Endothelial cell of umbilical vein (primary cell): ENCODE data around the gene USP30. TPM values are rescaled to one million over a fixed set of nuclear protein-coding genes. Genes with fewer than 3 reads are reported as not detected.
A peak's percentile ranks its signal among the peaks of the same experiment; 100 is the strongest.

Experiments
- BruUV-seq: library from RNA; stranded (reverse); fragments of 400-500 nt; replicated peaks from 2 replicates; lab custom pipeline; 2021; lab: Mats Ljungman, UMichigan
- CTCF ChIA-PET: fragments of 300-600, 350-600 bp; sonication (Branson Sonifier 250); formaldehyde crosslinking; loops from one replicate; lab custom pipeline; 2021; ENCODE audit warnings: antibody characterized with exemption, inconsistent platforms; lab: Charles Lee
- POLR2A ChIA-PET: fragments of 300-600, 350-600 bp; sonication (Branson Sonifier 250); formaldehyde crosslinking; loops from one replicate; lab custom pipeline; 2021; ENCODE audit warnings: antibody characterized with exemption, inconsistent platforms; lab: Charles Lee
- DNase-seq: peaks from one replicate; pipeline ENCODE4 v3.0.0-alpha.2; 2011; ENCODE audit warnings: low read depth, low spot score
- FAIRE-seq: peaks from 2 replicates; lab custom pipeline; 2011; peaks lifted over from hg19 to GRCh38; lab: Jason Lieb, UNC
- H2AFZ ChIP-seq: 2 replicates; pipeline ENCODE4 v1.6.0; 2012; ENCODE audit warnings: low read depth, low read length, control low read depth, inconsistent platforms
- H3K27ac ChIP-seq: 2 replicates; pipeline ENCODE4 v1.5.1; 2011; ENCODE audit warnings: low read depth, mild to moderate bottlenecking, control low read depth, low read length, moderate library complexity; ENCODE audit not compliant: insufficient read depth
- H3K27me3 ChIP-seq, 2 experiments: 2 replicates each; pipeline versions ENCODE4 v1.6.0 to v1.6.1; 2011; ENCODE audit warnings: low read length in 2 of 2, mixed read lengths in 1 of 2; ENCODE audit not compliant: control insufficient read depth in 2 of 2, insufficient read depth in 2 of 2
- H3K36me3 ChIP-seq, 2 experiments: 2 replicates in 1 of 2; 3 replicates in 1 of 2; pipeline ENCODE4 v1.5.1; 2011; ENCODE audit warnings: low read length in 2 of 2, mild to moderate bottlenecking in 1 of 2, moderate library complexity in 1 of 2; ENCODE audit not compliant: control insufficient read depth in 2 of 2, insufficient read depth in 2 of 2; ENCODE audit errors: extremely low read depth in 1 of 2
- H3K4me1 ChIP-seq: 3 replicates; pipeline ENCODE4 v1.5.1; 2011; ENCODE audit warnings: mild to moderate bottlenecking, low read length; ENCODE audit not compliant: control insufficient read depth, insufficient read depth; ENCODE audit errors: extremely low read depth
- H3K4me2 ChIP-seq: 2 replicates; pipeline ENCODE4 v1.6.1; 2011; ENCODE audit warnings: low read length, control low read depth, mixed read lengths; ENCODE audit not compliant: insufficient read depth
- H3K4me3 ChIP-seq, 3 experiments: fragments of 200-600 bp in 1 of 3; sonication (generic), shearing (Covaris generic) in 1 of 3; replicated peaks in 1 of 3; 2 replicates each; pipeline ENCODE4 v1.5.1; 2011 to 2016; ENCODE audit warnings: control low read depth in 3 of 3, low read length in 3 of 3, mild to moderate bottlenecking in 2 of 3, inconsistent platforms in 1 of 3, low read depth in 1 of 3, moderate library complexity in 1 of 3; ENCODE audit not compliant: insufficient read depth in 1 of 3
- H3K79me2 ChIP-seq: 2 replicates; pipeline ENCODE4 v1.6.0; 2012; ENCODE audit warnings: low read length, inconsistent platforms; ENCODE audit not compliant: control insufficient read depth, insufficient read depth
- H3K9ac ChIP-seq: replicated peaks from 2 replicates; pipeline ENCODE3; 2011; ENCODE audit warnings: low read length, control low read depth; ENCODE audit not compliant: insufficient read depth; ENCODE audit errors: extremely low read depth
- H3K9me1 ChIP-seq: replicated peaks from 3 replicates; pipeline ENCODE4 v1.6.0; 2011; ENCODE audit warnings: mild to moderate bottlenecking, low read length; ENCODE audit not compliant: control insufficient read depth, insufficient read depth; ENCODE audit errors: extremely low read depth
- H3K9me3 ChIP-seq: replicated peaks from 2 replicates; pipeline ENCODE4 v1.5.1; 2012; ENCODE audit warnings: low read length, inconsistent platforms; ENCODE audit not compliant: control insufficient read depth, insufficient read depth
- H4K20me1 ChIP-seq: replicated peaks from 2 replicates; pipeline ENCODE3; 2011; ENCODE audit warnings: mild to moderate bottlenecking, low read length; ENCODE audit not compliant: control insufficient read depth, insufficient read depth; ENCODE audit errors: extremely low read depth
- EZH2 ChIP-seq: IDR thresholded peaks from 2 replicates; pipeline ENCODE4 v1.6.1; 2012; ENCODE audit warnings: borderline replicate concordance, low read depth, mild to moderate bottlenecking, moderate library complexity, low read length, inconsistent platforms; ENCODE audit not compliant: severe bottlenecking
- GATA2 ChIP-seq: IDR thresholded peaks from 2 replicates; pipeline ENCODE4 v1.7.0; 2011; ENCODE audit warnings: low read depth, mild to moderate bottlenecking, moderate library complexity, mixed read lengths, low read length; ENCODE audit not compliant: insufficient read length, insufficient read depth
- MAX ChIP-seq: IDR thresholded peaks from 2 replicates; pipeline ENCODE4 v1.6.1; 2011; ENCODE audit not compliant: insufficient read depth, insufficient read length
- MYC ChIP-seq: IDR thresholded peaks from one replicate; pipeline ENCODE4 v1.6.1; 2011; ENCODE audit warnings: mild to moderate bottlenecking, low read depth, low read length
- POLR2A ChIP-seq: IDR thresholded peaks from 2 replicates; pipeline ENCODE4 v1.6.1; 2012; ENCODE audit warnings: low read depth, mild to moderate bottlenecking, control low read depth, low read length
- dilution Hi-C: fragments of 300-500 bp; cut with MboI; formaldehyde crosslinking; loops from one replicate; pipeline ENCODE4 v1.15.0; 2019; ENCODE audit warnings: low sequenced_read_pairs; ENCODE audit not compliant: extremely low pct_ligation_motif_present
- intact Hi-C: fragments of 100-400 bp; cut with micrococcal nuclease; formaldehyde crosslinking; loops from one replicate; pipeline ENCODE4 v1.10.0; 2022
- polyA plus RNA-seq, 4 experiments: library from polyadenylated mRNA; depleted of rRNA in 3 of 4; stranded (reverse) in 3 of 4; unstranded in 1 of 4; fragments of >200 nt; gene quantifications; 2 replicates each; pipeline versions ENCODE4 v1.2.1 to v1.2.3, GENCODE V29; 2011 to 2012; ENCODE audit warnings: missing spikeins in 1 of 4
- total RNA-seq: library from RNA; stranded (reverse); gene quantifications from 2 replicates; pipeline ENCODE4 v1.2.3, GENCODE V29; 2021
- TF ChIP-seq, protein P1 (sequence below), 2 donors: IDR thresholded peaks; 1 replicate in 1 of 2; 2 replicates in 1 of 2; pipeline ENCODE4 v1.5.1; 2011; ENCODE audit warnings: low read length in 2 of 2, mild to moderate bottlenecking in 2 of 2, moderate library complexity in 2 of 2, control low read depth in 1 of 2, inconsistent platforms in 1 of 2, low read depth in 1 of 2; ENCODE audit not compliant: insufficient read depth in 1 of 2; ENCODE audit errors: extremely low read depth in 1 of 2

Gene USP30
- total and polyA plus RNA-seq, 2 donors (not counting 3 experiments of a cell fraction or from before 2014, with no cell fraction given), result 14.2 to 24.3 TPM

DNA sequence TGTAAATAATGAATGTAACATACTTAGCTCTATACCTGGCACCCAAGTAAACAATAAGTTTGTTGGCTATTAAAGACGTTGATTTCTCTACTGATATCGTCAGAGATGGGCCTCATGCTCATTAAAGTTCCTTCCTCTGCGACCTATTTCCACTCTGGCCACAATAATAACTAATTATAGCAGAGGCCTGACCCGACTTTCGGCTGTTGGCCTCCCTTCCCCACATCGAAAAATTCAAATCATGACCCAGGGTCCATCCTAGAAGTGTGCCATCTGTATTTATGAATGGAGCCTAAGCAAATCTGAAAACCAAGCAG is 321 bp upstream of the USP30 start:
- ChIA-PET POLR2A (no interaction called here), CTCF (interaction anchor here (0.6 to 1.7 kb wide), 5 partner anchors 34 to 60 kb away, joined by 3 to 6 read pairs (median 3); partner anchors contain the start of gene ALKBH2)
- dilution Hi-C loops (no loop called here), intact Hi-C loops (loop anchor here (1.0 kb wide), 2 partner anchors 41 to 491 kb away; partner anchors contain the start of genes ALKBH2 and SART3)
- Histone ChIP-seq H4K20me1 (no peaks in the 10 kb centered on the region), H3K27ac (no peak overlapping the region), H3K4me3 (peak overlapping the region; percentile 72 to 93 (median 88)), H3K9me3 (no peaks in the 10 kb centered on the region), H3K9me1 (no peaks in the 10 kb centered on the region), H3K4me2 (peak overlapping the region; percentile 73), H3K9ac (peak overlapping the region; percentile 7), H2AFZ (peak overlapping the region; percentile 74), H3K79me2 (no peaks in the 10 kb centered on the region), H3K27me3 (no peaks in the 10 kb centered on the region), H3K4me1 (peaks cover 10% of the 10 kb centered on the region), H3K36me3 (peaks cover 0 to 3% of the 10 kb centered on the region in 2 experiments)
- DNase-seq, result no peak
- BruUV-seq, result no TSS peak
- peak; percentile 83 for FAIRE-seq
- TF ChIP-seq, protein P1, sequence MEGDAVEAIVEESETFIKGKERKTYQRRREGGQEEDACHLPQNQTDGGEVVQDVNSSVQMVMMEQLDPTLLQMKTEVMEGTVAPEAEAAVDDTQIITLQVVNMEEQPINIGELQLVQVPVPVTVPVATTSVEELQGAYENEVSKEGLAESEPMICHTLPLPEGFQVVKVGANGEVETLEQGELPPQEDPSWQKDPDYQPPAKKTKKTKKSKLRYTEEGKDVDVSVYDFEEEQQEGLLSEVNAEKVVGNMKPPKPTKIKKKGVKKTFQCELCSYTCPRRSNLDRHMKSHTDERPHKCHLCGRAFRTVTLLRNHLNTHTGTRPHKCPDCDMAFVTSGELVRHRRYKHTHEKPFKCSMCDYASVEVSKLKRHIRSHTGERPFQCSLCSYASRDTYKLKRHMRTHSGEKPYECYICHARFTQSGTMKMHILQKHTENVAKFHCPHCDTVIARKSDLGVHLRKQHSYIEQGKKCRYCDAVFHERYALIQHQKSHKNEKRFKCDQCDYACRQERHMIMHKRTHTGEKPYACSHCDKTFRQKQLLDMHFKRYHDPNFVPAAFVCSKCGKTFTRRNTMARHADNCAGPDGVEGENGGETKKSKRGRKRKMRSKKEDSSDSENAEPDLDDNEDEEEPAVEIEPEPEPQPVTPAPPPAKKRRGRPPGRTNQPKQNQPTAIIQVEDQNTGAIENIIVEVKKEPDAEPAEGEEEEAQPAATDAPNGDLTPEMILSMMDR (IDR thresholded peaks at IDR 0.05; ENCODE audit: extremely low read depth in 1 of 2, insufficient read depth in 1 of 2, low read depth in 1 of 2, low read length in 2 of 2), result no peak
- TF ChIP-seq EZH2 (no peak), POLR2A (no peak), MYC (no peak), MAX (no peak), GATA2 (no peak)
